ENCODE results near the gene HK2. TPM values are rescaled to one million over a fixed set of nuclear protein-coding genes. Genes with fewer than 3 reads are reported as not detected.
"Not testable (repeated sequence)": the region's sequence is repeated elsewhere in the genome, so short reads cannot be mapped to it uniquely, and the experiment has no call there.

HK2 gene
- total RNA-seq = 9.4 and 12.0 TPM in 2 replicates

DNA sequence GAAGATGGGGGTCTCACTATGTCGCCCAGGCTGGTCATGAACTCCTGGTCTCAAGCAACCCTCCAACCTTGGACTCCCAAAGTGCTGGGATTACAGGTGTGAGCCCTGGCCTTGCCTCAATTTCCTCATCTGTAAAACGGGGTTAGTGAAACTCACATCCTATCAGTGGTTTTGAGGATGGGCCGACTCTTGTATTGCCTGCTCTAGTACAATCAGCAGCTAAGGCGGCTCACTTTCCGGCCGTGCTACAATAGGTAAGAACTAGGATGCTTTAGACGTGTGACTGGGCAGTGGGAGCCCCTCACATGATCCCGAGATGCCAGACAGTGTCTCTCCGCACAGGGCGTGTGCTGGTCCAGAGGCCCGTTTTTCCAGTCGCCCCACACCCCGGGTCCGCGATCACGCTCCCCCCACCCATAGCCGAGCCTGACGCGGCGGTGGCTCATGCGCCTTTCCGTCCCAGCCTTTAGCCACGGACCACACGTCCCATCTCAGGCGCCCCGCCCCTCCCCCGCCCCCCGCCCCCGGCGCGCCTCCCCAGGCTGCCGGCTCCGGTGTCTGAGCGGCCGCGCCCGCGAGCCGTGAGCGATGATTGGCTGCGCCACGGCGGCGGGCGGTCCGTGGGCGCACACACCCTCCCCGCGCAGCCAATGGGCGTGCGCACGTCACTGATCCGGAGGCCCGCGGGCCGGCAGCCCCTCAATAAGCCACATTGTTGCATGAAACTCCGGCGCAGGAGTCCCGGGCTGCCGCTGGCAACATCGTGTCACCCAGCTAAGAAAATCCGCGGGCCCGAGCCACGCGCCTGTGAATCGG lies at the start of gene HK2:
Gene HK2, plus strand, starts transcription at position 710 of the 816 bp plus-strand sequence. CDS start 454 bp downstream, outside the sequence.
- no peak for DNase-seq (ENCODE audit: extremely low read depth, low read depth, low spot score)

DNA sequence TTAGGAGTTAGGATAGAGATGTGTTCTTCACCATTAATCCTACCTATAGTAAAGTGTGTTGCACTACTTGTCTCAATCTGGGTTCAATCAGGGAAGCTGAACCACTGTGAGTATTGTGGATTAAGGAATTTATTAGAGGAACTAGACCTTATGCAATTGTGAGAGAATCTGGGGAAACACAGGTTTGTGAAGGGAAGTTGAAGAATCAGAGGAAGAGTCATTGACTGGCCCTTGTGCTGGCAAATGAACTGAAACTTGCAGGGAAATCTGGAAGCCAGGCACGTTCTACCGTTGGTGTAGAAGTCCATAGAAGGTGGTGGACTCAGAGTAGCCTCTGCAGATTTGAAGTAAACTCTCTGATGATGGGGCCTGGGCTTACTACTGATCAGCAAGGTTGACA lies 44.7 kb upstream of the HK2 start:
- DNase-seq (ENCODE audit: extremely low read depth, low read depth, low spot score) = no peak

DNA sequence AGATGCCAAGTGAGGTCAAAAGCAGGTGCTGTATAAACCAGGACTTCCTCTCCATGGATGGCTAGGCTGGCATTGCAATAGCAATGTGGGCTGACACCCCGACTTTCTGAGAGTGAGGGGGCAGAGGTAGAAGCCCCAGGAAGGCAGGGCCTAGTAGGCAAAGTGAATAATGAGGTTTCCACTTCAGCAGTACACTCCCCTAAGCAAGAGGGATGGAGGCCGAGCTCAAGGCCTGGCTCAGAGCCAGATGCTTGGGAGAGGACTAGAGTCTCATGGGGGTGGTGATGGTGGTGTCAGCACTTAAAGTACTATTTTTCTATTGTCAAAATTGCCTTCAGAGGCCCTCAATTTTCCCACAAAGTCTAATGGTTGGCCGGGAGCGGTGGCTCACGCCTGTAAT lies 41.6 kb upstream of the HK2 start:
- DNase-seq (ENCODE audit: extremely low read depth, low read depth, low spot score) = no peak

DNA sequence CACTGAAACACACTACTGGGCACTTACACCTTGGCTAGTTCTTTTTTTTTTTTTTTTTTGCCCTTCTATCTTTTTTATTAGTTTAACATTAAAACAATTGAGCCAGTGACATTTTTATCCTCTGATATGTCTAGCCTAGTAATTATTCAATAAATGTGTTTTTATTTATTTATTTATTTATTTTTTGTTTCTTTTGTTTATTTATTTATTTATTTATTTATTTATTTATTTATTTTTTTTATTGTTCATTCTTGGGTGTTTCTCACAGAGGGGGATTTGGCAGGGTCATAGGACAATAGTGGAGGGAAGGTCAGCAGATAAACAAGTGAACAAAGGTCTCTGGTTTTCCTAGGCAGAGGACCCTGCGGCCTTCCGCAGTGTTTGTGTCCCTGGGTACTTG lies 39.0 kb upstream of the HK2 start:
- DNase-seq (ENCODE audit: extremely low read depth, low read depth, low spot score) = not testable (repeated sequence)

DNA sequence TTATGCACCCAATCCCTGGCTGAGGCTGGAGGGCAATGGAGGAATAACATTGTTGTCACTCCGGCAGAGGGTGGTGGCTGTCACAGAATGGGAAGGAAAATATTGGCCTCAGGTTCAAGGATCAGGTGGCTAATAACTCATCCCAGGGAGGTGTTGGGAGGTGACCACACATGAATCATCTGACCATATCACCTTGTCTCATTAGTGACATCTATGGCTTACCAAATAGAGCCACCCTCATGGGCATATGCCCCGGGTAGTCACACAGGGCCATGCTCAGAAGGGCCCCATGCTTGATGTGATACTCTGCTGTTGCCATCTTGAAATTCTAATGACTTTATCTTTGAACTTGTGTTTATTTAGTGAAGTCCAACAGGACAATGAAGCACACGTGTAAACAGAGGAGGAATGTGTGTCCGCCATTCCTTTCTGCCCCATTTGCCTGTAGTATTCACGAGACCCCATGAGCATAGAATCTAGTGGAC lies 27.5 kb upstream of the HK2 start:
- DNase-seq (ENCODE audit: extremely low read depth, low read depth, low spot score) = no peak

DNA sequence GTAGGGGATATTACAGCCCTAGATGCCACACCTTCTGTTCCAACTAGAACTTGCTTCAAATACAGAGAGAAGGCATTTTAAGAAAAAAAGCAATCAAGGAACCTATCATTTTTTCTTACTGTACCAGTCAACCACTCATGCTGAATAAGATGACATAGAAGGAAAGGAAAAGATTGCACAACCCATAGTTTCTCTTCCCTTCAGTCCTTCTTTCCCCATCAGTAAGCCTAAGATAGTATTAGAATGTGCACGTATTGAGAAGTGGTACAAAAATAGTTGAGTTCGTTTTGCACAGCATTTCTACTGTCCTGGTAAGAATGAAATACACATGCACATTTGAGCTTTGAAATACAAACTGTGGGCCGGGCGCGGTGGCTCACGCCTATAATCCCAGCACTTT lies 27.0 kb upstream of the HK2 start:
- DNase-seq (ENCODE audit: extremely low read depth, low read depth, low spot score) = no peak

DNA sequence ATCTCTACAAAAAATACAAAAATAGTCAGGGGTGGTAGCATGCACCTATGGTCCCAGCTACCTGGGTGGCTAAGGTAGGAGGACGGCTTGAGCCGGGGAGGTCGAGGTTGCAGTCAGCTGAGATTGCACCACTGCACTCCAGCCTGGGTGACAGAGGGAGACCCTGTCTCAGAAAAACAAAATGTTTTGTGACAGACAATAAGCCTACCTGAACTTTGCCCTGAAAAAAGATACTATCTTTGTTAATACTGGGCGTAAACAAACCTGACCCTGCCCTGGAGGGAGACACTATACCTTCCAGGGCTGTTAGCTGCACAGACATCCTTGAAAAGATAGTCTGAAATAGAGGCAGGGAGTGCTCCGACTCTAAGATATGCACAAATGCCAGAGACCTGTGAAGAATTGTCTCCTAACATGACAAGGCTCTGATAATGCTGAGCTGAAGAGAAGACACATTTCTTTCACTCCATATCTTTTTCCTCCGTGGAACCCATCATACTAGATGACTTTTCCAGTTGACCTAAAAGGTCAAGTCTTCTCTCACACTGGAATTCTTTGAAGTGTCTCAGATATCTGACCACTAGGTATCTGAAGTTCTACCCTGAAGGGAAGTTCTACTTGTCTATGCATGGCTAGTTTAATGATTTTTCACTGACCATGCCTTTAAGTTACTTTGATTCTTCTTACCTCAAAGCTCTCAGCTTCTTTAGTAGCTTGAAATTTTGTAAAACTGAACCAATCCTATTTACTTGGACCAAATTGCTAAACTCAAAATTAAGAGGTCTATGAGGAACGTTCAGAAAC lies 20.9 kb upstream of the HK2 start:
- no peak for DNase-seq (ENCODE audit: extremely low read depth, low read depth, low spot score)

DNA sequence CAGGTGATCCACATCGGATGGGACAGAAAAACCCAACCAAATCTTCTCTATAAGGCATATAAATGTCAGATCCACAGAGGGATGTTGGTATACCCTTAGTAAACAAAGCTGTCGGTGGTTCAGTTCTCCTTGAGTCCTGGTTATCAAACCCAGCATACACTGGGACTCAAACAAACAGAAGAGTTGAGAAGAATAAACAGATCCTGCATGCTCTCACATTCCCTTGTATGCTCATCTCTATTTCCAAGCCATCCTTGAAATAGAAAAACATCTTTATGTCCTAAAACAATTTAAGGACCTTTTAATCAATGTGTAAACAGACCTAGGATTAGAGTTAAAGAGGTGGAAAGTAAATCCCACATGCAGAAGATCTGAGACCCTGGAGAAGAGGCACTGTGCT lies 19.8 kb upstream of the HK2 start:
- DNase-seq (ENCODE audit: extremely low read depth, low read depth, low spot score) = no peak

DNA sequence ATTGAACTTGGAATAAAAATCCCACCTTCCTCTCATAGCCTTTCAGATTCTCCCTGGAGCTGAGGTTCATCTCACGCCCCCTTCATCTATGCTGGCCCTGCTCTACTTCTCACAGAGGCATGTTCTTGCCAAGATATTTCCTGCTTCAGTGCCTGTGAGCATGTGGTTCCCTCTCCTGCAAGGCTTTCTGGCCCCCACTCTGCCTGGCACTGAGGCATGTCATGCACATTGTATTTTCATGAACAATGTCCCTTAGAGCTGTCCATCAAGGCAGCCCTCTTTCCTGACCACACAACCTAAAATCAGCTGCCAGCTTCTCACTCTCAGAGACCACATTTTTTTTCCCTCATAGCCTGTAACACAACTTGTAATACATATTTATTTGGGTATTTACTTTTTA lies 18.0 kb upstream of the HK2 start:
- DNase-seq (ENCODE audit: extremely low read depth, low read depth, low spot score) = no peak

DNA sequence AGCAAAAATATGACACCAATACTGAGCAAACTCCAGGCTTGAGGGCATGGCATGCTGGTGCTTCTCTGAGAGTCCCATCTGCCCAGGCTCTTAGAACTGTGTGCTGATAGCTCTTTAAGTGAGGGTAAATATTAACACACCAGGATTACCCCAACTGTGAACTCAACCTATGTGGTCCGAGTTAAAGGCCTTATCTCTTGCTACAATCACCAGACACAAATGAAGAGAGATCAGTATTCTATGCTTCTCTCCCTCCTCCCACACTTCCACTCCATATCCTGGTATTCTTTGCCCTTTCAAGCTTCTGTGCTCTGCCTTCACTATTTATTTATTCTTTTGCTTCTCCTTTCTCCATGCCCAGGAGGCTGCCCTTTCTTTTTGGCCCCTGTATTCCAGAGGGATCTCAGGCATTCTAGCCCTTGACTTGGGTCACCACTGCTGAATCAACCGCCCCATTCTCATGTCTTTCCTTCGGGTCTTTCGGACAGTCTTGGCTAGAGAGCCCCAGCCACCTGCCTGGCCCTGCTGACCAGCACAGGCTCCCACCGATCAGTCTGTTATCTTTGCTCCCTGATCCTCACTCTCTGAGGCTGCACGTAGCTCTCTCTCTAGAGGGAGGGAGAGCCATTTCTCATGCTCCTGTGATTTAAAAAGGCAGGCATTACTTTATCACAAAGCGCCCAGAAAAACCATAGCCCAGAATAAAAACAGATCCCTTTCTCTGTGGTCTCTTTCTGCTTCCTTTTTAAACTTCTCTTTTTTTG lies 17.2 kb upstream of the HK2 start:
- no peak for DNase-seq (ENCODE audit: extremely low read depth, low read depth, low spot score)

DNA sequence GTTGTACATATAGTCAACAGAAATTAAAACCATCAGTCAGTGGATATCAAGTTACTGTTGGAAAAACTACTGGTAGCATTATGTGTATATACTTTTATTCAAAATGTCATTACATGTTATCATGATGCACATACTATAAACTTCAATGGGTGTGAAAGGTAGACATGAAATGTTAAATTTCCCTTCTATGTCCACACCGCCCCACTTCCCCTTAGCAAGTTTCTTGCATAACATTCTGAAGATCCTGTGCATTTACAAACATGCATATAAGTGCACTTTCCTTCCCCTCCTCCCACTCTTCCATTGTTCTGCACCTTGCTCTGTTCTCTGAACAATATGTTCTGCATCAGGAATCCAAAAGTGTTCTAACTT lies 16.6 kb upstream of the HK2 start:
- no peak for DNase-seq (ENCODE audit: extremely low read depth, low read depth, low spot score)

DNA sequence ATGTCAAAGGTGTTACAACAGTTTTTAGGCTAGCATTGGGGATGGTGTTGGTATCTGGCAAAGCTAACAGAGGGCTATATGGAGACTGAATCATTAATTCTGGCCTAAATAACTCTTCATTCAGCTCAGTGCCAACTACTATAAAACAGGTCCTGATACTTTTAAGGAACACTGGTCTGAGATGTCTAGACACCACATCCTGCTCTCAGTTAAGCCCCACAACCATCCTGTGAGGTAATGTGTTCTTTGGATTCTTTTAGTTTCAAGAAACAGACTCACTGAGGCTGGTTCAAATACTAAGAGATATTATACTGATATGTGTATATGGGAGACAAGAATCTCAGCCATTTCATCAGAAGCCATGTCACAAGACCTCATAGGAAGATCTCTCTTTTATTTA lies 14.2 kb upstream of the HK2 start:
- no peak for DNase-seq (ENCODE audit: extremely low read depth, low read depth, low spot score)

DNA sequence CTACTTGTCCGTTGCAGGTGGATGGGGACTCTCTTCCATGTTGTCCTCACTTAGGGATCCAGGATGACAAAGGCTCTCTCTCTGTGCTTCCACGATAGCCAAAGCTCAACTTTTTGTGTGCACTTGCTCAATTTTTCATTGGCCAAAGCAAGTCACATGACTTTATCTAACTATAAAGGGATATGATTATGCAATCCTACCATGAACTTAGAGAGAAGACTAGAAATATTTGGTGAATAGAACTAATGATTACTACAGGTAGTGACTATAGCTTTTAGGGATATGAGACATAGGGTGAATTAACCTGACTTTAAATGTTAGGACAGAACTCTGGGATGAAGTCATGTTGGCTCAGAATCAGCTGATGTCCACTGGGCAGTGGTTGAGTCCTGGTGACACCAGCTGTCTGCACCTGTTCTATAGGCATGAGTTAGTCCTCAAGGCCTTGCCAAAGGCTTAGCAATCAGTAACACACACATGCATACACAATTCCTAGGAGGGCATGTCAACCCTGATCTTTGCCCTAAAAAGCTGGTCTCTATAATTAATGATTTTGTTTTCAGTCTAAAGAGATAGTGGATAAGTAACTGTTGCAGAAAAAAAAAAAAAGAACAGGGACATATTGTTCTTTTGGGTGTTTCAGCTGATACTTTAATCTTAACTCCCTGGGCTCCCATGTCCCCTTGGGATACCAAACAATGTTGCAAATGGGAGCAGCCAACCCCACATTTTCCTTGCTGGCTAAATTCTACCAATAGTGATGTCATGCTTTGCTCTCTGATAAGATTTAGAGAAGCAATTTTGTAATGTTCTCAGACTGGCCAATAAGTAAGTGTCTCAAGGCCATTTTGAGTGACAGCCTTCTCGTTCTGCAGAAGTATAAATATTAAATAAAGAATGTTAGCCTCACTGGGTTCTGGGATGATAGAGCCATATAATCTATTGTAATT lies 12.5 kb upstream of the HK2 start:
- no peak for DNase-seq (ENCODE audit: extremely low read depth, low read depth, low spot score)

DNA sequence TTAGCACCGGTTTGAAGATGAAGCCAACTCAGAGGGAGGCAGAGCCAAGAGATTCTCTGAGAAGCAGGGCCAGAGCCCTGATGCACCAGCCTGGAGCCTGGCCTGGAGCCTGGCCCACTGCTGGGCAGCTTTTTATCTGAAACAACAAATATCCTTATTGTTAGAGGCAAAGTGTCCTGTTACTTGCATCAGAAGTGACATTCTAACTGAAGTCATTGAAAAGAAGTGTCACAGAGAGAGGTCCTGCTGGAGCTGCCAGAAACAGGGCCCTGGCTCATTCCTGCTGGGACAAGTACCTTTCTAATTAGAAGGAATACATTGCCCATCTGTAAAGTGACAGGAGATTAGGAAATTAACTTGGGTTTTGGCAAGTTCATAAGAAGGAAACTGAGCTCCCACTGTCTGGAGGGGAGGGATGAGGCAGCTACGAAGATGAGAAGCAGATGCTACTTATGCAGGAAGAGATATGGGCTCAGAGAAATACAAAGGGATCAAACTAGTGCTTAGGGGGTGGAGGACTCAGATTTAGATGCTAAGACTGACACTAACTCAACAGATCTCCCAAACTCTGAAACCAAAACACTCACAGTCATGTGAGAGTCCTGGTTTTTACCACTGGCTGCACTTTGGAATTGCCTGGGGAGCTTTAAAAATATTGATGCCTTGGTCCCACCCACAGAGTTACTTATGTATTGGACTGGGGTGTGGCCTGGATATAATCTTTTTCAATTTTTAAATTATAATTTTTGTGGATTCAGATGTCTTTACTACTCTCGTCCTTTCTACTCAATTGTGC lies 11.0 kb upstream of the HK2 start:
- DNase-seq (ENCODE audit: extremely low read depth, low read depth, low spot score) = no peak

DNA sequence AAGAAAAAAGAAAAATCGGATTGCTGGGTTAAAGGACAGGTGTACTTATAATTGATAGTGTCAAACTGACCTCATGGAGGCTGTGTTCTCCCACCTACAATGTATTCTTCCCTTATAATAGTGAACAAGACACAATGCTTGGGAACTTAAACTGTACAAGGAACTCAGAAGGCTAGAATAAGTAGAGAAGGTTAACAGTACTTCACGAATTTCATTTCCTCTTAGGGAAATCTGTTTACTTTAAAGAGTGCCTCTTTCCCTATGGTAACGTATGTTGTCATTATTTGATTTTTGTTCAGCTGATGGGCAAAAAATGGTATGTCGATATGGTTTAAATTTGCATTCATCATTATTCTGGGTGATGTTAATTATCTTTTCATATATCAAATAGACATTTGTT lies 9.2 kb upstream of the HK2 start:
- no peak for DNase-seq (ENCODE audit: extremely low read depth, low read depth, low spot score)

DNA sequence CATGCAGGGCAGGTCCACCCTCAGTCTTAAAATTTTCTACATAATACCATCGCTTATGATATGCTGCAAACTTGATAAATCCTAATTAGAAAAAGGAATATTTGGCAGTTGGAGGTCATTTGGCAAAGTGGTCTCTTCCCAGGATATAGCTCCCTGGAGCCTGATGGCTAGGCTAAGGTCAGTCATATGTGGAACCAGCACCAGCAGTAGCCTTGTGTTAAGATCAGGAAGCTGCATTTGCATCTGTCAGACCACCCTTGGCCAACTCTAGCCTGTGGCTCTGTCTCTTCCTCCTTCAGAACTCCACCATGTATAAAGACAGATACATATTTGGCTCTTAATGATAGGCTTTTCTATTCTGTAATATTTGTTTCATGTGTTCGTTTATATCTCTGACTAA lies 5.4 kb upstream of the HK2 start:
- no peak for DNase-seq (ENCODE audit: extremely low read depth, low read depth, low spot score)

DNA sequence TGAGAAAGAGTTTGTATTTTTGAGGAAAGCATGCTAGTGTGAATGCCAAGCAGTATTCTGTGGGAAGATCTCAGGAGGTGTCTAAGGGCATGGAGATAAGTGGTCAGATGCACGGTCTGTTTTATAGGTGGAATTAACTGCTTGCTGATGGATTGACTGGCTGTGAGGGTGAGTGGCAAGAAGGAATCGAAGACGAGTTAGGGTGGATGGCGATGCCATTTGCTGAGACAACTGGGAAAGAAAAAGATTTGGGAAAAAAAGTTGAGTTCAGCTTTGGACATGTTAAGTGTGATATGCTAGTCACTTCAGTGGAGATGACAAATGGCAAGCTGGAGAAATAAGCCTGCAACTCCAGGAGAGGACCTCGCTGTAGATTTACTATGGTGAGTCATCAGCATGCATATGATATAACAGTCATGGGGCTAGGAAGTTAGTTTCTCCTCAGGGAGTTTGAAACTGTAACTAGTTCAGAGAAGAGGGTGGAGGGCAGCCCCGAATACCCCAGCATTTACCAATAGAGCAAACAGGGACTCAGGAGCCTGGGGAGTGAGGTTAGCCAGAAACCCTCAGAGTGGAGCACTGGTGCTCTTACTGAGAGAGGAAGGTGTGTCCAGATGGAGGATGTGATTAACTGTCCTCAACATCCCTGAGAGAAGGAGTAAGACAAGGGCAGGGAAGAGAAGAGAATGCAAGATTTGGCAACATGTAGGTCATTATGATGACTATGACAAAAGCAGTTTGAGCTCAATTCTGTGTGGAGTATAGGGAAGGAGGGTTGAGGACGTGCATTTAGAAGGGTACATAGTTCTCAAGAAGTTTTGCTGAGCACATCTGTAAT lies 2.0 kb upstream of the HK2 start:
- DNase-seq (ENCODE audit: extremely low read depth, low read depth, low spot score) = no peak

DNA sequence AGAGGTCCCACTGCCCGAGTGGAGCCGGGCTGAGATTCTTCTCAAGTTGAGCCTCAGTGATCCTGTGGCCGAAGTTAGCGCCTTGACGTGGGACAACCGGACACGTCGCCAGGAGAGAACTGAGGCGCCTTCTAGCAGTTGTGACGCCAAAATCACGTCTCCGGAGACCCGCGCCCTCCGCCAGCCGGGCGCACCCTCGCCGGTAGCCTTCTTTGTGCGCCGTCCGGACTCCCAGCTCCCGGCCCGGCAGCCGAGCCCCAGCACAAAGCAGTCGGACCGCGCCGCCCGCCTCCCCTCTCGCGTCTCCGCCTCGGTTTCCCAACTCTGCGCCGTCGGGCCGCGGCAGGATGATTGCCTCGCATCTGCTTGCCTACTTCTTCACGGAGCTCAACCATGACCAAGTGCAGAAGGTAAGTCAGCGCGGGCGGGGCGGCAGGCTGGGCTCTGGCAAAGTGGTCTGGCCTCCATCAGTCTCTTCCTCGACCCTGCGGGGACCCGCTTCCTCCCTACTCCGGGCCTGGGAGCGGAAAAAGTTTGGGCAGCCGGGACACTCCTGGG lies 386 bp downstream of the HK2 start:
- not testable (repeated sequence) for DNase-seq (ENCODE audit: extremely low read depth, low read depth, low spot score)

All from glomerular endothelial cell (primary cell).